ENCODE measurements around the gene CCNB1. TPM values are rescaled to one million over a fixed set of nuclear protein-coding genes. Genes with fewer than 3 reads are reported as not detected.

CCNB1 gene
- total RNA-seq, 1 donor from 2014 or later = 32.6 TPM

DNA sequence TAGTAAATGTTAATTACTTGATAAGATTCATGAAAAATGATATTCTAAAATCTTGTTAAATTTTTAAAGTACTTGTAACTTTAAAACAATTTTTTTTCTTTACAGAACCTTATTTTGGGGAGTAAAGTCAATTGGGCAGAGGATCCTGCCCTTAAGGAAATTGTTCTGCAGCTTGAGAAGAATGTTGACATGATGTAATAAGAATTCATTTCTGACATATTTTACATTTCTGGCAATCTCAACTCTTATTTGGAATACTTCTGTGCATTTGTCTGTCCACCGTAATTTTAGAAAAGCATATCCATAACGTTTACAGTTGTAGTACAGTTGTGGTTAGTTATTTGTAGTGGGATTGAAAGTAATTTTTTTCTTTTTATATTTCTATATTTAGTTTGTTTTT, 42.7 kb downstream of the CCNB1 start:
- no peak for DNase-seq (ENCODE audit: low read depth)
- Histone ChIP-seq H3K36me3 (ENCODE audit: control insufficient read depth, insufficient read depth, low read length) (no peaks in the 10 kb centered on the region), H3K4me3 (ENCODE audit: low read depth, low read length) (no peak overlapping the region), H3K27me3 (ENCODE audit: control insufficient read depth, insufficient read depth, low read length) (no peaks in the 10 kb centered on the region)
- TF ChIP-seq, protein P1, sequence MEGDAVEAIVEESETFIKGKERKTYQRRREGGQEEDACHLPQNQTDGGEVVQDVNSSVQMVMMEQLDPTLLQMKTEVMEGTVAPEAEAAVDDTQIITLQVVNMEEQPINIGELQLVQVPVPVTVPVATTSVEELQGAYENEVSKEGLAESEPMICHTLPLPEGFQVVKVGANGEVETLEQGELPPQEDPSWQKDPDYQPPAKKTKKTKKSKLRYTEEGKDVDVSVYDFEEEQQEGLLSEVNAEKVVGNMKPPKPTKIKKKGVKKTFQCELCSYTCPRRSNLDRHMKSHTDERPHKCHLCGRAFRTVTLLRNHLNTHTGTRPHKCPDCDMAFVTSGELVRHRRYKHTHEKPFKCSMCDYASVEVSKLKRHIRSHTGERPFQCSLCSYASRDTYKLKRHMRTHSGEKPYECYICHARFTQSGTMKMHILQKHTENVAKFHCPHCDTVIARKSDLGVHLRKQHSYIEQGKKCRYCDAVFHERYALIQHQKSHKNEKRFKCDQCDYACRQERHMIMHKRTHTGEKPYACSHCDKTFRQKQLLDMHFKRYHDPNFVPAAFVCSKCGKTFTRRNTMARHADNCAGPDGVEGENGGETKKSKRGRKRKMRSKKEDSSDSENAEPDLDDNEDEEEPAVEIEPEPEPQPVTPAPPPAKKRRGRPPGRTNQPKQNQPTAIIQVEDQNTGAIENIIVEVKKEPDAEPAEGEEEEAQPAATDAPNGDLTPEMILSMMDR (IDR thresholded peaks at IDR 0.05; ENCODE audit: insufficient read depth, low read length, poor library complexity, severe bottlenecking) = no peak

GRCh38 chr5:69211200-69211599, 44.2 kb downstream of the CCNB1 start:
- TF ChIP-seq, protein P1 (IDR thresholded peaks at IDR 0.05; ENCODE audit: insufficient read depth, low read length, poor library complexity, severe bottlenecking) = no peak
- H3K36me3 ChIP-seq (ENCODE audit: control insufficient read depth, insufficient read depth, low read length) = no peaks in the 10 kb centered on the region
- no peak overlapping the region for H3K4me3 ChIP-seq (ENCODE audit: low read depth, low read length)
- DNase-seq (ENCODE audit: low read depth) = no peak
- no peaks in the 10 kb centered on the region for H3K27me3 ChIP-seq (ENCODE audit: control insufficient read depth, insufficient read depth, low read length)

GRCh38 chr5:69212022-69212421, 45.1 kb downstream of the CCNB1 start:
- Histone ChIP-seq H3K27me3 (ENCODE audit: control insufficient read depth, insufficient read depth, low read length) (no peaks in the 10 kb centered on the region), H3K4me3 (ENCODE audit: low read depth, low read length) (no peak overlapping the region), H3K36me3 (ENCODE audit: control insufficient read depth, insufficient read depth, low read length) (no peaks in the 10 kb centered on the region)
- no peak for DNase-seq (ENCODE audit: low read depth)
- TF ChIP-seq, protein P1 (IDR thresholded peaks at IDR 0.05; ENCODE audit: insufficient read depth, low read length, poor library complexity, severe bottlenecking) = no peak

- DNase-seq (ENCODE audit: low read depth) = no peak
- Histone ChIP-seq H3K36me3 (ENCODE audit: control insufficient read depth, insufficient read depth, low read length) (no peaks in the 10 kb centered on the region), H3K27me3 (ENCODE audit: control insufficient read depth, insufficient read depth, low read length) (no peaks in the 10 kb centered on the region), H3K4me3 (ENCODE audit: low read depth, low read length) (no peak overlapping the region)
- TF ChIP-seq, protein P1 (IDR thresholded peaks at IDR 0.05; ENCODE audit: insufficient read depth, low read length, poor library complexity, severe bottlenecking) = no peak
Measured at GRCh38 chr5:69213513-69214215, 46.7 kb downstream of the CCNB1 start.

DNA sequence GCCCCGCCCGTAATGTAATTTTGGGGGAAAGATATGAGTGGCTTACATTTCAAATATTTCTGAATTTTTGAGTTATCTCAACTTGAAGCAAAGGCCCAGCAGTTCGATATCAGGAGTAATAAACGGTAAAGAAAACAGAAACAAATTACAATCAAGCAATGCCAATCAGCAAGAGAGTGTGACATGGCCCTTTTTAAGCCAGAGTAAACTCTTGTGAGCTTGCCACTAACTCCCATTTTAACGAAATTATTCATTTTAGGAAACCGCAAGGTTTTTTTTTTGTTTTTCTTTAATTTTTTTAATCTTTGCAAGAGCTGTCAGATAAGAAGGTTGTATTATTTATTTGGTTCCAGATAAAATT, 50.2 kb downstream of the CCNB1 start:
- no peak for DNase-seq (ENCODE audit: low read depth)
- no peaks in the 10 kb centered on the region for H3K36me3 ChIP-seq (ENCODE audit: control insufficient read depth, insufficient read depth, low read length)
- no peaks in the 10 kb centered on the region for H3K27me3 ChIP-seq (ENCODE audit: control insufficient read depth, insufficient read depth, low read length)
- H3K4me3 ChIP-seq (ENCODE audit: low read depth, low read length) = peak overlapping the region; percentile 92
- TF ChIP-seq, protein P1 (IDR thresholded peaks at IDR 0.05; ENCODE audit: insufficient read depth, low read length, poor library complexity, severe bottlenecking) = no peak

Data from kidney epithelial cell (primary cell).